T47D (cell line): ENCODE measurements around the gene RUNDC1.

ENCODE experiments used
- DNase-seq, 2 experiments: peaks; one replicate each; pipeline versions ENCODE4 v3.0.0 to v3.0.0-alpha.2; 2011 to 2012; ENCODE audit warnings: low read depth in 1 of 2, low spot score in 1 of 2
- JUND ChIP-seq: IDR thresholded peaks from 2 replicates; pipeline ENCODE4 v1.6.1; 2012; ENCODE audit warnings: low read depth
- in situ Hi-C: cut with HindIII; loops from 2 replicates; pipeline ENCODE4 v1.10.0; 2016; ENCODE audit warnings: low sequenced_read_pairs, low pct_unique_long_range_greater_than_20kb

RUNDC1 gene

DNA sequence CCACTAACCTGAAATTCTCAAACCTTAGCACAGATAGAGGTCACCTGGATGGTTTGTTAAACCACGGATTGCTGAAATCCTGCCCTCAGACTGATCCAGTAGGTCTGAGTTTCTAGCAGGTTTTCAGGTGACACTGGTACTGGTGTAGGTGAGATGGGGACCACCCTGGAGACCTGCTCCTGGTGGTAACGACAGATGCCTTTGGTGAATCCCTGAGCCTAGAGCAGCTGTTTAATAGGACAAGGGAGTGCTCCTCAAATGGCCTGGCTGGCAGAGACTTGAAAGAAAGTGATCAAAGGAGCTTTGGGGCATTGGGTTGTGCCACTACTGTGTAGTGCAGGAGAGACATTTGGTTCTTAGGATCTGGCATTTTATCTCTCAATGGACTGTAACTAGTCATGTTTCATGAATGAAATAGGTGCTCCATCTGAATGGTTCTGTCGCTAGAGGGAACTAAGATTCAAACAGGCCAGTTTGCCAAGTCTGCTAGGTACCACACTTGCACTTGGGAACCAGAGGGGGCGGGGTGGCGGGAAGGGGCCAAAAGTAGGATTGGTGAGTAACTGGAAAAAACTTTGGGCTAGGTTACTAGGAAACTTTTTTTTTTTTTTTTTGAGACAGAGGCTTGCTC, 23.3 kb downstream of the RUNDC1 start:
- in situ Hi-C loops, result no loop called here
- DNase-seq, result peak in 1 of 2 experiments; percentile 72
- no peak for TF ChIP-seq JUND

DNA sequence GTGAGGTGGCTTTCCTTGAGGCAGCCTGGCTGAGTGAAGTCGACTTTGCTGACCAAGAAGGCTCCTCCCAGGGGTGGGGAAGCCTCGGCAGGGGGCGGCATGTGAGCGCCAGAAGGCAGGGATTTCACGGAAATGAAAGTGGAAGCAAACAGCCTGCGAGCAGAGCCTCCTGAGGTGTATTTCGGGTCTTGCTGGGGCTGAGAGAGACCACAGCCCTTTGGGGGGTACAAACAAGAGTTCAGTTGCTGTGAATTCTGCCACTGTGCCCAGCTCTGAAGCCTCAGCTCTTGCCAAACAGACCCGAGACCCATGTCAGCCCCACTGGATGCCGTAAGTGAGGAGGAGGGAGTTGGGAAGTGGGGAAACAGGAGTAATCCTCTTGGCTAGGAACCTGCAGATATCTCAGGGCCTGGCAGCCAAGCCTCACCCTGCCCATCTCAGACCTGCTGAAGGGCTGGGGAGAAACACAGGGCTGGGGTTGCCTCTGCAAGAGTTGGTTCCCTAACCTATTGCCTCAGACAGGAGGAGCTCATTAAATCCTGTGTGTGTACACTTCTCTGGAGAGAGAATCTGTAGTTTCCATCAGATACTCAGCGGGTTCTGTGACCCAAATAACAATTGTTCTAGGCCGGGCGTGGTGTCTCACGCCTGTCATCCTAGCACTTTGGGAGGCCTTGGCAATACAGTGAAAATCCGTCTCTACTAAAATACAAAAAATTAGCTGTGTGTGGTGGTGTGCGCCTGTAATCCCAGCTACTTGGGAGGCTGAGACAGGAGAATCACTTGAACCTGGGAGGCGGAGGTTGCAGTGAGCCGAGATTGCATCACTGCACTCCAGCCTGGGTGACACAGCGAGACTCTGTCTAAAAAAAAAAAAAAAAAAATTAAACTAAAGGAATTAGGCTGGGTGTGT, 26.5 kb downstream of the RUNDC1 start, which contains the start of gene IFI35:
Gene IFI35 (plus strand): TSS at position 146 of the 913 bp plus-strand sequence. CDS start 164 bp downstream, at position 310.
- in situ Hi-C loops, result no loop called here
- TF ChIP-seq JUND, result no peak
- peak; percentile 62 to 91 for DNase-seq

DNA sequence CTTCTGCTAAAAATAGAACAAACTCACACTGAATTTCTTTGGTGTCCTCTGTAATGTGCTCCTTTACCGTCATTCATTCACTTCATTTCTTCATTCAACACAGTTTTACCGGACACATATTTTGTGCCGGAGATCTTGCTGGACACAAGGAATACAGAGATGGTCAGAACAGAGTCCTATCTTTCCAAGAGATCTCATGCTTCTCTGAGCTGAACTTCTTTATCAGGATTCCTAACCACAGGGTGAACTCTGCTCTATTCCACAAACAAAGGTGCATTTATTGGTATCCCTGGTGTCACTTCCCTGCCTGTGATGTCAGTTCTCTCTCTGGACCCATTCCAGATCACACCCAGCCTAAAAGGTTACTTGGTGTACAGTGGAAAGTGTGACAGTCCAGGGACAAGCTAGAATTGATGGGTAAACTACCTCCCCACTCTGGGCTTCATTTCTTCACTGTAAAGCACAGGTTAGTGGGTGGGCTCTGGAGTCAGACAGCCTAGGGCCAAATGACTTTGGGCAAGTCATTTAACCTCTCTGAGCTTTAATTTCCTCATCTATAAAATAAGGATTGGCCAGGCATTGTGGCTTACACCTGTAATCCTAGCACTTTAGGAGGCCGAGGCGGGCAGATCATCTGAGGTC, 30.4 kb downstream of the RUNDC1 start:
- in situ Hi-C loops, result no loop called here
- no peak for TF ChIP-seq JUND
- DNase-seq, result no peak

DNA sequence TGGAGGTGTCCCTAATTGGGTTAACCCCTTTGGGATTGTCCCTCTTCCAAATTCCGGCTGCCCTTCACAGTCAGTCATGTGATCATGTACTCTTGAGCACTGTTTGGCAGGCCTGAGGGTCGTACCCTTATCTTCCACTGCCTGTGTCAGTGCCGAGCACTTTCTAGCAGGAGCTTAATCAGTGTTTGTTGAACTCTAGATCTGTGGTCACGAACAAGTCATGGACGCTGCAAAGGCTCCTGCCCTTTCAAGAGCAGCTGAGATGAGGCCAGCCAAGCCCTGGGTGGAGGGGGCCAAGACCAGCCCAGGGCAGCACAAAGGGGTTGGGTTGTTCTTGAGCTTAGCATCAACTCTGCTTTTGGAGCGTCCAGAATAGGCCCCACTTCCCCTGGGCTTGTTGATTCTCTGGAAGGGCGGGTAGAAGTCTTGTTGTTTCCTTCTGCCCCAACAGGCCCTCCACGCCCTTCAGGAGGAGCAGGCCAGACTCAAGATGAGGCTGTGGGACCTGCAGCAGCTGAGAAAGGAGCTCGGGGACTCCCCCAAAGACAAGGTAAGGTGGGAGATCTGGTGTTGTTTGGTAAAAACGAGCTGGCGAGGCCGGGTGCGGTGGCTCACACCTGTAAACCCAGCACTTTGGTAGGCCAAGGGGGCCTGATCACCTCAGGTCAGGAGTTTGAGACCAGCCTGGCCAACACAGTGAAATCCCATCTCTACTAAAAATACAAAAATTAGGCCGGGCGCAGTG, 31.5 kb downstream of the RUNDC1 start:
- in situ Hi-C loops, result no loop called here
- no peak for DNase-seq
- TF ChIP-seq JUND, result no peak

DNA sequence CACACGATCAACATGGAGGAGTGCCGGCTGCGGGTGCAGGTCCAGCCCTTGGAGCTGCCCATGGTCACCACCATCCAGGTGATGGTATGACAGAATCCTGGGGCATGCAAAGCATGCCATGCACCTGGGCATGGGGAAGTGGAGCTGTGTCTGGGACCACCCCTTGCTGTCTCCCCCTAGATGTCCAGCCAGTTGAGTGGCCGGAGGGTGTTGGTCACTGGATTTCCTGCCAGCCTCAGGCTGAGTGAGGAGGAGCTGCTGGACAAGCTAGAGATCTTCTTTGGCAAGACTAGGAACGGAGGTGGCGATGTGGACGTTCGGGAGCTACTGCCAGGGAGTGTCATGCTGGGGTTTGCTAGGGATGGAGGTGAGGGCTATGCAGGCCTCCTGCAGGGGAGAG, 32.9 kb downstream of the RUNDC1 start:
- no peak for DNase-seq
- no peak for TF ChIP-seq JUND
- in situ Hi-C loops, result no loop called here

DNA sequence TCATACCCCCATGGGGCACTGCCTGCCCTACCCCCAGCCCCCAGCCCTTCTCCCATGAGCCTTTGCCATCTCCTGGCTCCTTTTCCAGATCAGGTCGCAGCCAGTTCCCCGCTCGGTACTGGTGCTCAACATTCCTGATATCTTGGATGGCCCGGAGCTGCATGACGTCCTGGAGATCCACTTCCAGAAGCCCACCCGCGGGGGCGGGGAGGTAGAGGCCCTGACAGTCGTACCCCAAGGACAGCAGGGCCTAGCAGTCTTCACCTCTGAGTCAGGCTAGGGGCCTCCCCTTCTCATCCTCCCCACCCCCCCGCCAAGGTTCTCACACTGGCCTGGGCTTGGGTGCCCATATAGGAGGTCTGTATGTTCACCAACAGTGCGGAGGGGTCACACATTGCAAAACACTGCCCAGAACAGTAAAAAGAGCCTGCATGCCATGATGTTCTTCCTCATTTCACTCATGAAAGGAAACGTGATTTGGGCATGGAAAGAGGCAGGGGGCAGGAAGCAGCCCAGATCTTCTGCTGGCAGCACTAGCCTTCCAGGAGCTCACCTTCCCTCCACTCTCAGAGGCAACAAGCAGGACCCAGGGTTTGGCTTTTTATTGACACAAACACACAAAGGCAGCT, 33.8 kb downstream of the RUNDC1 start:
- TF ChIP-seq JUND, result no peak
- no peak for DNase-seq
- in situ Hi-C loops, result no loop called here

DNA sequence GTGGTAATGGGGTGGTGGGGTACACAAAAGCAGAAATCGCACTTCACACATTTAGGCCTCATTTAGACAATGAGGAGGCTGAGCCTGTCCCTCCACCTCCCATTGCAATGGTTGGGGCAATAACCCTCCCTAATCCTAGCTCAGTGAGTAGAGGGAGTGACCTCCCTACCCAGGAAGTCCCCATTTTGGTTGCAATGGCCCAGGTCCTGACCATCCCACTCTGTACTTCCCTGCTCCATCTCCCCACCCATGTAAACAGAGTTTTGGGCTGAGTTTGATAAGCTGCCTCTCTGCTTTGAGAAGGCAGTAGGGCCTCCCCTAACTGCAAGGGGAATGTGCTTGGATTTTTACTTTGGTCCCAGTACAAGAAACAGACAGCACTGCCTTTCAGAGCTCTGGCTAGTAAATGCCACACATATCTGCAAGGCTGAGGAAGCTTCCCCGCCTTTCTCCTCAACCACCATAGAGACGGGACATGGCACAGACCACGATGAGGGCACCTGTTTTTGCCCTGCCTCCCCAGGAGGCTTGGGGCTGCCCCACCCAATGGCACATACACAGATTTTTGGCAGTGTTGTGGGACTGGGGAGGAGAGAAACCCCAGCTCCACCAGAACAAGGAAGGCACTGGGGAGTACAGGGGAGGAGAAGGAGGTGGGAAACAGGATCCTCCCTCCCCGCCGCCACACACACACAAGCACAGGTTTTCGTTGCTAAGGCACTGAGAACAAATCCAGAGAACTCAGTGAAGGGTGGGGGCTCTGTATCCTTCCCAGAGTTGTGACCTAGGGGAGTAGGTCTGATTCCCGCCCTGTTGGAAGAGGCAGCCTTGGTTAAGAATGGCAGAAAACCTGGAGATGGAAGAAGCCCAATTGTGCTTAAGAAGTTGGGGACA, 34.5 kb downstream of the RUNDC1 start:
- DNase-seq, result no peak
- in situ Hi-C loops, result no loop called here
- TF ChIP-seq JUND, result no peak

DNA sequence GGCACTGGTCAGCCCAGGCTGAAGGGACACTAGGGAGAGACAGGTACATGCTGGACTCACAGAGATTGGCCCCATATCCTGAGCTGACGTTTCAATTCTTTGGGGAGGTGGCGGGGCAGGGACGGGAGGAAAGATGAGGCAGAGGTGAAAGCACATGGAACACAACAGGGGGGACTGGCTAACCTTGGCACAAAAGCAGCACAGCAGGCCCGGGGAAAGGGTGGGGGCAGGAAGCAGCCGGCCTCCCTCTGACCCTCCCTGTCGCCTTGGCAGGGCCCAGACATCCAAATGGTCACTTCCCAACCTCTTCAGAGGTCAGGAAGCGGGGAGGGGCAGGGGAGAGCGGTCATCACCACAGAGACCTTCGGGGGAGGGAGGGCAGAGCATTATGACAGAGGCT, 35.2 kb downstream of the RUNDC1 start:
- in situ Hi-C loops, result no loop called here
- TF ChIP-seq JUND, result no peak

DNA sequence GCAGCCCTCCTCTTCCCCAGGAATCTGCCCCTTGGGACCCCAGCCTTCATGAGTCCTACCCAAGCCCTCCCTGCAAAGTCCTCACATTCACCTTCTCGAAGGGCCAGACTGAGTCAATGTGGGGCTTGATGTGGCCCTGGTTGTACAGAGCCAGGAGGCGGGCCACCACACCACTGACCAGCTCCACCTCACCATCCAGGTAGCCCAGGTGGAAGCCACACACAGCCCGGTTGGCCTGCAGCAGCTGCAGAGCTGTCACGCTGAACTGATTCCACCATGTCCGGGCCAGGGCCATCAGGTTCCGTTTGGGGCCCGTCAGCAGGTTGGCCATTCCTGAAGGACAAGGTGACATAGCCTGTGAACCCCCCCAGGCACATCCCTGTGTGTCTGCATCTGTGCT, 35.9 kb downstream of the RUNDC1 start:
- in situ Hi-C loops, result no loop called here
- DNase-seq, result no peak
- TF ChIP-seq JUND, result no peak

More for the DNA sequence above, 35.2 kb downstream of the RUNDC1 start:
- no peak for DNase-seq

DNA sequence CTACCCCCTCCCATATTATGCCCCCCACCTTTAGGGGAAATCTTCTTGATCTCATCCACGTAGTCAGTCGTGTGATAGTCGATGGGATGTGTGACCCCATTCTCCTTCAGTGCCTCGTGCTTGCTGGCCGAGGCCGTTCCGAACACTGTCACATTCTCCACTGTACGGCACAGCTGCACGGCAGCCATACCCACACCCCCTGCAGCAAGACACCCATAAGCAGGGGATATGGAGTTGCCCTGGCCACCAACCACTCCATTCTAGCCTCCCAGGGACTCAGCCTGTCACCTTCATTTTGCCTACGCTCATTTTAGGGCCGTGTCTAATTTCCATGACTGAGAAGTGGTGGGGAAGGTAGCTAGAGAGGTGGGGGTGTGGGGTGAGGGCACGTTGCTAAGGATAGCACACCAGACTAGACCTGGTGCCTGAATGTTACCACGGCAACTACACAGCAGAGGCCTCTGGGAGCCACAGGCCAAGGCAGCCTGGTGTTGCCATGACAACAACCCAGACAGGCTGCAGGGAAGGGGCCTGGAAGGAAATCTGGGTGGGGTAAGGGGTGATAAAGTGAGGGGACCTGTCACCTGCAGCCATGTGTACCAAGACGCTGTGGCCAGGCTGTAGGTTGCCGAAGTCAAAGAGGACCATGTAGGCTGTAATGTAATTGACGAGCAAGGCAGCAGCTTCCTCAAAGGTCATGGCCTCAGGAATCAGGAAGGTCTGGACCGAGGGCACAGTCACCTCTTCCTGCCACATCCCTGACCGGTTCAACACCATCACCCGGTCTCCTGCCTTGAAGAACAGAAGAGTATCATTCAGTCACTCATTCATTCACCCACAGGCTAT, 37.9 kb downstream of the RUNDC1 start:
- DNase-seq, result no peak
- no peak for TF ChIP-seq JUND
- in situ Hi-C loops, result no loop called here
